A549 (cell line): ENCODE measurements around the gene SLC35G4. TPM values are rescaled to one million over a fixed set of nuclear protein-coding genes. Genes with fewer than 3 reads are reported as not detected.
"Not testable (repeated sequence)": the region's sequence is repeated elsewhere in the genome, so short reads cannot be mapped to it uniquely, and the experiment has no call there.

Experiments
- ATAC-seq, 2 experiments: fragments of 200-7000 bp in 1 of 2; fragments of >200 bp in 1 of 2; cut with Nextera tagmentation in 1 of 2; cut with Tn5 transposase in 1 of 2; 3 replicates each; pipeline versions ENCODE4 v1.8.0 to v1.9.1; 2018 to 2020; ENCODE audit warnings: mild to moderate bottlenecking in 1 of 2, moderate library complexity in 1 of 2
- CTCF ChIA-PET: fragments of 300-600 bp; sonication (Branson Sonifier 250); formaldehyde crosslinking; extraction: SDS; loops from one replicate; lab custom pipeline; 2021; ENCODE audit warnings: antibody characterized with exemption, inconsistent platforms; lab: Yijun Ruan, JAX
- POLR2A ChIA-PET: fragments of 350-600 bp; formaldehyde crosslinking; extraction: SDS; loops from one replicate; lab custom pipeline; 2021; ENCODE audit warnings: antibody characterized with exemption, inconsistent platforms; lab: Yijun Ruan, JAX
- DNase-seq, 2 experiments: peaks; one replicate each; pipeline versions ENCODE4 v3.0.0 to v3.0.0-alpha.2; 2011 to 2016; ENCODE audit warnings: low read depth in 1 of 2, low spot score in 1 of 2
- FAIRE-seq: peaks from 2 replicates; lab custom pipeline; 2011; peaks lifted over from hg19 to GRCh38; lab: Jason Lieb, UNC
- H3K27ac ChIP-seq, 2 experiments: fragments of >200 bp; sonication (Bioruptor Twin); formaldehyde crosslinking; 3 replicates each; pipeline ENCODE4 v1.5.1; 2016 to 2017
- H3K4me1 ChIP-seq: fragments of >200 bp; sonication (Bioruptor Twin); formaldehyde crosslinking; 3 replicates; pipeline ENCODE4 v1.6.1; 2016
- H3K4me2 ChIP-seq: fragments of >200 bp; sonication (Bioruptor Twin); formaldehyde crosslinking; 3 replicates; pipeline ENCODE4 v1.6.1; 2016
- H3K4me3 ChIP-seq: fragments of >200 bp; sonication (Bioruptor Twin); formaldehyde crosslinking; 3 replicates; pipeline ENCODE4 v1.5.1; 2016
- H3K9me3 ChIP-seq: fragments of >200 bp; sonication (Bioruptor Twin); formaldehyde crosslinking; 3 replicates; pipeline ENCODE4 v1.6.1; 2016
- MAFK ChIP-seq: fragments of 450-650 bp; IDR thresholded peaks from 2 replicates; pipeline ENCODE4 v1.6.1; 2014; ENCODE audit not compliant: partially characterized antibody
- TP53 ChIP-seq: fragments of 250-450 bp; sonication (Bioruptor Pico); IDR thresholded peaks from 2 replicates; pipeline ENCODE4 v1.5.0; 2021; ENCODE audit warnings: mild to moderate bottlenecking, moderate library complexity
- WGBS: methylation state at CpG from one replicate; pipeline ENCODE4 v1.1.6; 2017; ENCODE audit errors: missing lambda C conversion rate; 5-methylcytosine and 5-hydroxymethylcytosine counted together
- polyA plus RNA-seq, 4 experiments: library from polyadenylated mRNA; depleted of rRNA in 3 of 4; stranded (reverse); fragments of >200 nt; fragmentation: RNase III in 1 of 4; extraction: RNeasy Plus Mini Kit Qiagen cat#74134 plus additional on column Dnase treatment in 1 of 4; gene quantifications; 2 replicates in 3 of 4; 3 replicates in 1 of 4; pipeline ENCODE4 v1.2.3, GENCODE V29; 2011 to 2017

Gene SLC35G4
- polyA plus RNA-seq, 2 of the 4 experiments (the other 2 are of a cell fraction) = not detected

DNA sequence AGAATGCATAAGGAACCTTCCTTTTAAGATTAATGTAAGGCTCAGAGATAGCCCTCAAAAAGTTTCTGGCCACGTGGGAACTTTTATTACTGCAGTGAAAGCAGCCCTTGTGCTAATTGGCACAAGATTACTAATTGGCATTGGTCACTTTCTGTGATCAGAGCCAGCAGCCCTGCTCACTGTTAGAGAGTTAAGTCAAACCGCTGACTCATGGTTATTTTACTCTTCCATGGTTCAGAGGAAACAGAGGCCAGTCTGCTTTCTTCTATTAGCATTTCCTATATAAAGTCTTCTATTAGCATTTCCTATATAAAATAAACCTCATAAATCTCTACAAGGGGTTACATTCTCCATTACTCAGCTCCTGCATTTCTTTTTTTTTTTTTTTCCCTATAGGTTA lies 1.5 kb upstream of the SLC35G4 start:
- no peak for ATAC-seq
- FAIRE-seq = no peak
- no peak for DNase-seq
- Histone ChIP-seq H3K27ac (no peak overlapping the region), H3K4me1 (no peaks in the 10 kb centered on the region), H3K4me3 (no peak overlapping the region), H3K9me3 (no peaks in the 10 kb centered on the region), H3K4me2 (no peak overlapping the region)
- ChIA-PET POLR2A (no interaction called here), CTCF (no interaction called here)
- TF ChIP-seq TP53 (CRISPR knock-in tag) (no peak), MAFK (peak; percentile 93)
- 46% methylated on average over 2 of the region's 2 CpGs for WGBS

DNA sequence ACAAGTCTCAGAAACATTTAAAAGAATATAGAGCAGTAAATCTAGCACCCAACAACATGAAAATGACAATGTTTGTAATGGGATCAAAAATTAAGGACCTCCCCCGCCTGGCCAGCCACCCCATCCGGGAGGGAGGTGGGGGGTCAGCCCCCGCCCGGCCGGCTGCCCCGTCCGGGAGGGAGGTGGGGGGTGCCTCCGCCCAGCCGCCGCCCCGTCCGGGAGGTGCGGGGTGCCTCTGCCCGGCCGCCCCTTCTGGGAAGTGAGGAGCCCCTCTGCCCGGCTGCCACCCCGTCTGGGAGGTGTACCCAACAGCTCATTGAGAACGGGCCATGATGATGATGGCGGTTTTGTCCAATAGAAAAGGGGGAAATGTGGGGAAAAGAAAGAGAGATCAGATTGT lies 778 bp upstream of the SLC35G4 start:
- CTCF ChIA-PET, H3K4me1 ChIP-seq, H3K4me2 ChIP-seq, H3K27ac ChIP-seq, ATAC-seq, FAIRE-seq, POLR2A ChIA-PET, DNase-seq, H3K9me3 ChIP-seq, H3K4me3 ChIP-seq: not testable (repeated sequence)
- 72% methylated on average over 4 of the region's 19 CpGs for WGBS

DNA sequence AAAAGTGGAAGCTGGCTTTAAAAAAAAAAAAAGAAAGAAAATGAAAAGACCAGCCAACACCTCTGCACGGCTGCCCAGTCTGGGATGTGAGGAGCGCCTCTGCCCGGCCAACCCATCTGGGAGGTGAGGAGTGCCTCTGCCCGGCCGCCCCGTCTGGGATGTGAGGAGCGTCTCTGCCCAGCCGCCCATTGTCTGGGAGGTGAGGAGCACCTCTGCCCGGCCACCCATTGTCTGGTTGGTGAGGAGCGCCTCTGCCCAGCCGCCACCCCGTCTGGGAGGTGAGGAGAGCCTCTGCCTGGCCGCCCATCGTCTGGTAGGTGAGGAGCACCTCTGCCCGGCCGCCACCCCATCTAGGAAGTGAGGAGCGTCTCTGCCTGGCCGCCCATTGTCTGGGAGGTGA lies 3.7 kb downstream of the SLC35G4 start:
- whole genome bisulfite sequencing = 66% methylated on average over 8 of the region's 18 CpGs
- H3K27ac ChIP-seq, FAIRE-seq, H3K4me3 ChIP-seq, DNase-seq, ATAC-seq, CTCF ChIA-PET, H3K9me3 ChIP-seq, H3K4me2 ChIP-seq, H3K4me1 ChIP-seq, POLR2A ChIA-PET: not testable (repeated sequence)

DNA sequence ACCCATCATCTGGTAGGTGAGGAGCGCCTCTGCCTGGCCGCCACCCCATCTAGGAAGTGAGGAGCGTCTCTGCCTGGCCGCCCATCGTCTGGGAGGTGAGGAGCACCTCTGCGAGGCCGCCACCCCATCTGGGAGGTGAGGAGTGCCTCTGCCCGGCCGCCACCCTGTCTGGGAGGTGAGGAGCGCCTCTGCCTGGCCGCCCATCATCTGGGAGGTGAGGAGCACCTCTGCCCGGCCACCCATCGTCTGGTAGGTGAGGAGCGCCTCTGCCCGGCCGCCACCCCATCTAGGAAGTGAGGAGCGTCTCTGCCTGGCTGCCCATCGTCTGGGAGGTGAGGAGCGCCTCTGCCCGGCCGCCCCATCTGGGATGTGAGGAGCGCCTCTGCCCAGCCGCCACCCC lies 4.2 kb downstream of the SLC35G4 start:
- DNase-seq, ATAC-seq, POLR2A ChIA-PET, FAIRE-seq, H3K4me2 ChIP-seq, H3K4me3 ChIP-seq, H3K27ac ChIP-seq, H3K9me3 ChIP-seq, H3K4me1 ChIP-seq, CTCF ChIA-PET: not testable (repeated sequence)
- no CpG with 5 or more reads among the region's 23 CpGs for WGBS

DNA sequence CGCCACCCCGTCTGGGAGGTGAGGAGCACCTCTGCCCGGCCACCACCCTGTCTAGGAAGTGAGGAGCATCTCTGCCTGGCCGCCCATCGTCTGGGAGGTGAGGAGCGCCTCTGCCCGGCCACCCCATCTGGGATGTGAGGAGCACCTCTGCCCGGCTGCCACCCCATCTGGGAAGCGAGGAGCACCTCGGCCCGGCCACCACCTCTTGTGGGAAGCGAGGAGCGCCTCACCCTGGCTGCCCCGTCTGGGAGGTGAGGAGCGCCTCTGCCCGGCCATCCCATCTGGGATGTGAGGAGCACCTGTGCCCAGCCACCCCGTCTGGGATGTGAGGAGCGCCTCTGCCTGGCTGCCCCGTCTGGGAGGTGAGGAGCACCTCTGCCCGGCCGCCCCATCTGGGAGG lies 4.6 kb downstream of the SLC35G4 start:
- H3K9me3 ChIP-seq, ATAC-seq, DNase-seq, H3K4me1 ChIP-seq, FAIRE-seq, CTCF ChIA-PET, H3K4me3 ChIP-seq, H3K27ac ChIP-seq, POLR2A ChIA-PET, H3K4me2 ChIP-seq: not testable (repeated sequence)
- WGBS = no CpG with 5 or more reads among the region's 21 CpGs

DNA sequence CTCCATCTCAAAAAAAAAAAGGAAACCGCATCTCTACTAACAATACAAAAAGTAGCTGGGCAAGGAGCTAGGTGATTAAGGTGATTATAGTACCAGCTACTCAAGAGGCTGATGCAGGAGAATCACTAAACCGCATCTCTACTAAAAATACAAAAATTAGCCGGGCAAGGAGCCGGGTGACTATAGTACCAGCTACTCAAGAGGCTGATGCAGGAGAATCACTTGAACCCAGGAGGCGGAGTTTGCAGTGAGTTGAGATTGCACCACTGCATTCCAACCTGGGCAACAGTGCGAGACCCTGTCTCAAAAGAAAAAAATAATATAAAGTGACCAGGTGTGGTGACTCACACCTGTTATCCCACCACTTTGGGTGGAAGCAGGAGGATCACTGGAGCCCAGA lies 5.6 kb downstream of the SLC35G4 start:
- DNase-seq, POLR2A ChIA-PET, H3K27ac ChIP-seq, H3K4me1 ChIP-seq, H3K4me3 ChIP-seq, FAIRE-seq, H3K4me2 ChIP-seq, H3K9me3 ChIP-seq, CTCF ChIA-PET, ATAC-seq: not testable (repeated sequence)
- WGBS = 40% methylated on average over 6 of the region's 6 CpGs

DNA sequence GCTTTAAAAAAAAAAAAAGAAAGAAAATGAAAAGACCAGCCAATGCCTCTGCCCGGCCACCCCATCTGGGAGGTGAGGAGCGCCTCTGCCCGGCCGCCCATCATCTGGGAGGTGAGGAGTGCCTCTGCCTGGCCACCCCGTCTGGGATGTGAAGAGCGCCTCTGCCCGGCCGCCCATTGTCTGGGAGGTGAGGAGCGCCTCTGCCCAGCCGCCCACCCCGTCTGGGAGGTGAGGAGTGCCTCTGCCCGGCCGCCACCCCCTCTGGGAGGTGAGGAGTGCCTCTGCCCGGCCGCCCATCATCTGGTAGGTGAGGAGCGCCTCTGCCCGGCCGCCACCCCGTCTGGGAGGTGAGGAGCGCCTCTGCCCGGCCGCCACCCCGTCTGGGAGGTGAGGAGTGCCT lies 37.9 kb downstream of the SLC35G4 start:
- 78% methylated on average over 11 of the region's 23 CpGs for WGBS
- H3K4me1 ChIP-seq, DNase-seq, H3K4me3 ChIP-seq, CTCF ChIA-PET, H3K9me3 ChIP-seq, H3K4me2 ChIP-seq, H3K27ac ChIP-seq, FAIRE-seq, ATAC-seq, POLR2A ChIA-PET: not testable (repeated sequence)

DNA sequence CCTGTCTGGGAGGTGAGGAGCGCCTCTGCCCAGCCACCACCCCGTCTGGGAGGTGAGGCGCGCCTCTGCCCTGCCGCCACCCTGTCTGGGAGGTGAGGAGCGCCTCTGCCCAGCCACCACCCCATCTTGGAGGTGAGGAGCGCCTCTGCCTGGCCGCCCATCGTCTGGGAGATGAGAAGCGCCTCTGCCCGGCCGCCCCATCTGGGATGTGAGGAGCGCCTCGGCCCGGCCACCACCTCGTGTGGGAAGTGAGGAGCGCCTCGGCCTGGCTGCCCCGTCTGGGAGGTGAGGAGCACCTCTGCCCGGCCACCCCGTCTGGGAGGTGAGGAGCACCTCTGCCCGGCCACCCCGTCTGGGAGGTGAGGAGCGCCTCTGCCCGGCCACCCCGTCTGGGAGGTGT lies 38.4 kb downstream of the SLC35G4 start:
- DNase-seq, H3K27ac ChIP-seq, H3K9me3 ChIP-seq, H3K4me3 ChIP-seq, POLR2A ChIA-PET, H3K4me2 ChIP-seq, FAIRE-seq, CTCF ChIA-PET, ATAC-seq, H3K4me1 ChIP-seq: not testable (repeated sequence)
- WGBS = 84% methylated on average over 3 of the region's 26 CpGs
